Measurements from ENCODE around the gene UCP1.

GRCh38 chr4:140615451-140615850 lies 46.7 kb upstream of the UCP1 start:
- no peak for TF ChIP-seq CTCF (IDR thresholded peaks at IDR 0.05)
- TF ChIP-seq POLR2A (IDR thresholded peaks at IDR 0.05) = no peak

All from lower leg skin (tissue), 3 donors.